Measurements from ENCODE around the gene NDUFA3.
"Not testable (repeated sequence)": the region's sequence is repeated elsewhere in the genome, so short reads cannot be mapped to it uniquely, and the experiment has no call there.

NDUFA3 gene

GRCh38 chr19:54102421-54103169 lies at the start of gene NDUFA3:
Gene NDUFA3, plus strand, starts transcription at chr19:54102855. Its CDS starts 24 bp downstream, at chr19:54102879.
- FAIRE-seq = peak; percentile 93

- FAIRE-seq = no peak
Measured at GRCh38 chr19:54062643-54063042, 40.0 kb upstream of the NDUFA3 start.

DNA sequence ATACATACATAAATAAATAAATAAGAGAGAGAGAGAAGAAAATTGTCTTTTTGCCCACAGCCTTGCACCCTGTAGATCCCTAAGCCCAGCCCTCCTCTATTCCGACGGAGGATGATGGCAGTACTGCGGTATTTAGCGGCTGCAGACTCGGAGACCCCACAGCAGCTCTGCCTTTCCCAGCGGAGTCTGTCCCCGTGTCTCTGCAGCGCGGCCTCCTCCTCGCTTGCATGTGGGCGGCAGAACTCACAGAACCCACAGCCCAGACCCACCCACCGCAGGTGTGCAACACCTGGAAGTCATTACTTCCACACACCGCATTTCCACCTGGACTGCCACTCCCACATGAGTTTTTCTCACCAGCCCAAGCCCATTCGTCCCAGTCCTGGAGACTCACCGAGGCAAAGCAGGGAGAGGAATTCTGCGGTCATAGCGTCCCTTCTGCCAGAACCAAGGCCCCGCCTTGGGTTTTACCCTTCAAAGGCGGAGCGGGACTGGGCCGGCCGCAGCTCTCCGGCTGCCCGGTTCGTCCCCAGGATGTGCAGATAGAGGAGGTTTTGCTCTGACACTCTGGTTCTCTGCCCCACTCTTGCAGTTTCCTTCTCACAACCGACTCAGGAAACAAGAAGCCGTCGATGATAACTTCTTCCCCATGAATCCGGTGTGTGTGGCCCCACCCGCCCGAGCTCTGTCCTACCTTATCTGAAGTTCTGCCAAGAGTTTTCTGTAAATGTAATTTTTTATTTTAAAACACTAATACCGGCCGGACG lies 39.1 kb upstream of the NDUFA3 start, which contains the start of gene VSTM1:
VSTM1 (minus strand) TSS at position 548 of the 767 bp plus-strand sequence; CDS start at position 428, 120 bp downstream.
- FAIRE-seq = no peak

DNA sequence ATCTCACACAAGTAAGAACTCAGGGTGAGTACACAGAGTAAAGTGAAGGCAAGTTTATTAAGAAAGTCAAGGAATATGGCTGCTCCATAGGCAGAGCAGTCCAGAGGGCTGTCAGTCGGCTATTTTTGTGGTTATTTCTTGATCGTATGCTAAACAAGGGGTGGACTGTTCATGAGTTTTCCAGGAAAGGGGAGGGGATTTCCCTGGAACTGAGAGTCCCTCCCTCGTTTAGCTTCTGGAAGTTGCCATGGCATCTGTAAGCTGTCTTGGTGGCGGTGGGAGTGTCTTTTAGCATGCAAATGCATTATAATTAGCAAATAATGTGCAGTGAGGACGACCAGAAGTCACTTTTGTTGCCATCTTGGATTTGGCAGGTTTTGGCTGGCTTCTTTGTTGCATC lies 33.2 kb upstream of the NDUFA3 start:
- FAIRE-seq = no peak

- FAIRE-seq = no peak
Measured at GRCh38 chr19:54073829-54074228, 28.8 kb upstream of the NDUFA3 start.

GRCh38 chr19:54074851-54075250 lies 27.8 kb upstream of the NDUFA3 start:
- FAIRE-seq = no peak

DNA sequence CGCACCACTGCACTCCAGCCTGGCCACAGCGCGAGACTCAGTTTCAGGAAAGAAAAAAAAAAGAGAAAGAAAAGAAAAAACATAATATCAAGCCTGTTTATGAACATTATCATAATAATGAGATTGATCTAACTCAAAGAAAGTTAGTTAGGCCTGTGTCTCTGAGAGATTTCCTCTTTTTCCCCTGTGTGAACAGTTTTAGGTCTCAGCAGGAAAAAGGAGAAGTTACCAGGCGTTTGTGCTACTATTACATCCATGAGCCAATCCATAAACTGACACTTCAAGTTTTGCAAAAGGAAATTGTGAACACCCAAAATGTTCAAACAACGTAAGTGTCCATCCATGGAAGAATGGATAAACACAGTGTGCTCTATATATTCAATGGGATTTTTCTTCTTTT lies 25.3 kb upstream of the NDUFA3 start:
- FAIRE-seq = no peak

- FAIRE-seq = no peak
Measured at GRCh38 chr19:54081032-54081431, 21.6 kb upstream of the NDUFA3 start, which contains the start of gene TARM1. Gene TARM1, minus strand, starts transcription at chr19:54081365. Its CDS starts 25 bp downstream, at chr19:54081340.

GRCh38 chr19:54084410-54084809 lies 18.2 kb upstream of the NDUFA3 start:
- no peak for FAIRE-seq

DNA sequence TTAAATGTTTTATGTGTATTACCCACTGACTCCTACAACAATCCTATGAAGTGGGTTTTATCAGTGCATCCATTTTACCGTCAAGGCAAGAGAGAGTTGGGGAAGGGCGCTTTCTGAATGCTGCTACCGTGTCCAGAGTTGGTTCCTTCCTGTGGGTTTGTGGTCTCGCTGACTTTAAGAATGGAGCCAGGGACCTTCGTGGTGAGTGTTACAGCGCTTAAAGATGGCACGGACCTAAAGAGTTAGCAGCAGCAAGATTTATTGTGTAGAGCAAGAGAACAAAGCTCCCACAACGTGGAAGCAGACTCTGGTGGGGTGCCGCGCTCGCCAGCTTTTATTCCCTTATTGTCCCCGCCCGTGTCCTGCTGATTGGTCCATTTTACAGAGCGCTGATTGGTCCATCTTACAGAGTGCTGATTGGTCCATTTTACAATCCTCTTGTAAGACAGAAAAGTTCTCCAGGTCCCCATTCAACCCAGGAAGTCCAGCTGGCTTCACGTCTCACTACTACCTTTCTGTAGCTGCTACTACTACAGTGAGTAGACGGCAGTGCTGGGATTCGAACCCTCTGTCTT lies 8.1 kb upstream of the NDUFA3 start:
- FAIRE-seq = no peak

DNA sequence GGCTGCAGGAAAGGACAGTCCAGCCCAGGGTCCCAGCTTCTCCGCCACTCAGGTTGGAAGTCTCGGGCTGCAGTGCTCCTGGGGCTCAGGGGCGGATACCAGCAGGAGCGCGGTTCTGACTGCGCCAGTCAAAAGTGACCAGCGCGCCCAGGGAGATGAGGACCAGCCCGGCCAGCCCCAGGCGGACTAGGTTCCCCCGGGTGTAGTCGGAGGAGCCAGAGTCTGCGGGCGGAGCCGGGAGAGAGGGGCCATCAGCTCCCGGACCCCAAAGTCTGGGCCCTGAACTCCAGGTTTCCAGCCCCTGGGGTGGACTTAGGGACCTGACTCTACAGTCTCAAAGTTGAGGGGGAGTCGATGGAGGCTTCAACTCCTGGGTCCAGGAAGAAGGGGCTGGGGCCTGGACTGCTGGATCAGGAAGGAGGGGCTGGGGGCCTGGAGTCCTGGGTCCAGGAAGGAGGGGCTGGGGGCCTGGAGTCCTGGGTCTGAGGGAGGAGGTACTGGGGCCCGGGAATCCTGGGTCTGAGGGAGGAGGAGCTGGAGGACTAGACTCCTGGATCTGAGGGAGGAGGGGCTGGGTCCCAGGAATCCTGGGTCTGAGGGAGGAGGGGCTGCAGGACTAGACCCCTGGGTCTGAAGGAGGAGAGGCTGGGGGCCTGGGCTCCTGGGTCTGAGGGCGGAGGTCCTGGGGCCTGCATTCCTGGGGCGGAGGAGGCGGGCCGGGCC lies 7.4 kb upstream of the NDUFA3 start:
- FAIRE-seq = no peak

DNA sequence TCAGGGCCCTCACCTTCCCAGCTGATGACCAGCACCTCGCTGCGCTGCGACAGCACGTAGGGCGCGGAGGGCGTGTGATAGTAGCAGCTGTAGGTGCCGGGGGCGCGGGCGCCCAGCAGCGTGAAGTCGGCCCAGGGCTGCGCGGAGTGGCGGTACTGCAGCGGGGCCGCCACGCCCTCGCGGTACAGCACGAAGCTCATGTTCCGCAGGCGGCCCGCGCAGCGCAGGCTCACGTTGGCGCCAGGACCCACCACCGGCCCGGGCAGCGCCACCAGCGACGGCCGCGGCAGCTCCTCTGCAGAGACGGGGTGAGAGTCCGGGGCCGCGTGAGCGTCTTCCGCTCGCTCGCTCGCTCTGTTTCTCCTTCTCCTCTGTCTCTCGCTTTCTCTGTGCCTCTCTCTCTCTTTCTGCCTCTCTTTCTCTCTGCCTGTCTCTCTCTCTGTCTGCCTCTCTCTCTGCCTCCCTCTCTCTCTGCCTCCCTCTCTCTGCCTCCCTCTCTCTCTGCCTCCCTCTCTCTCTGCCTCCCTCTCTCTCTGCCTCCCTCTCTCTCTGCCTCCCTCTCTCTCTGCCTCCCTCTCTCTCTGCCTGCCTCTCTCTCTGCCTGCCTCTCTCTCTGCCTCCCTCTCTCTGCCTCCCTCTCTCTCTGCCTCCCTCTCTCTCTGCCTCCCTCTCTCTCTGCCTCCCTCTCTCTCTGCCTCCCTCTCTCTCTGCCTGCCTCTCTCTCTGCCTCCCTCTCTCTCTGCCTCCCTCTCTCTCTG lies 6.6 kb upstream of the NDUFA3 start:
- not testable (repeated sequence) for FAIRE-seq

- no peak for FAIRE-seq
Measured at GRCh38 chr19:54096617-54097106, 6.0 kb upstream of the NDUFA3 start.

DNA sequence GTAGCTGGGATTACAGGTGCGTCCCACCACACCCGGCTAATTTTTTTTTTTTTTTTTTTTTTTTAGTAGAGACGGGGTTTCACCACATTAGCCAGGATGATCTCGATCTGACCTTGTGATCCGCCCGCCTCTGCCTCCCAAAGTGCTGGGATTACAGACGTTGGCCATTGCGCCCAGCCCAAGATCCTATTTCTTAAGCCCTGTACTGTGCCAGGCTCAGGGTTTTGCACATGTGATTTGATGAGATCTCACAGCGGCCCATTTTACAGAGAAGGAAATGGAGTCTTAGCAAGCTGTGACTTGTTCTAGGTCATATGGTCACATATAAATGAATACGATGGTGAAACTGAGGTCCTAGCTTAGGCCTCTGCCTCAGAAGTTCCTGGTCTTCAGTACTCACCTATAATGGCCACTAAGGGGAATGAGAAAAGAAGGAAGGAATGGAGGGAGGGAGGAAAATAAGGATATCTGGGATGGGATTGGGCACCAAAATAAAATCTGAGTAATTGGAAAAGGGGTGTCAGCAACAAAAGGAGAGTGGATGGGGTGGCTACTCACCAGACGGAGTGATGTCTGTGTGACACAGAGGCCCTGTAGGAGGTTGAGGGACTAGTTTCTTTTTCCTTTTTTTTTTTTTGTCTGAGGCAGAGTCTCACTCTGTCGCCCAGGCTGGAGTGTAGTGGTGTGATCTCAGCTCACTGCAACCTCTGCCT lies 3.3 kb upstream of the NDUFA3 start:
- no peak for FAIRE-seq

- FAIRE-seq = not testable (repeated sequence)
Measured at GRCh38 chr19:54099903-54100255, 2.8 kb upstream of the NDUFA3 start.

DNA sequence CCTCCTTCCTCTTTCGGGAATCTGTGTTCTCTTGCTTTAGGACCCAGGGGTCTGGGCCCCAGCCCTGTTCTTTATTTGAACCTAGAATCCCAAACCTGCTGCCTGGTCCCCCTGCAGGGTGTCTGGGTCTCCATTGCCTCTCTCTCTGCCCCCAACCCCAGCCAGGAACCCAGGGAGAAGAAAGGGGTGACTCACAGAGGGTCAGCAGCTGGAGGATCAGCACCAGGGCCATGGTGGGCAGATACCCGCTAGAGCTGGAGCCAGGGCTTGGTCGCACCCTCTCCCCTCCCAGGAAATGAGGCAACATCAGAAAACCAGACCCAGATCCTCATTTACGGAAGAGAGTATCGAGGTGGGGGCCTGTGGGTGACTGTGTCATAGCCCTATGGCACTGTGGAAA lies 2.1 kb upstream of the NDUFA3 start, which contains the start of gene OSCAR:
OSCAR (minus strand) TSS at position 243 of the 400 bp plus-strand sequence; CDS start at position 232, 11 bp downstream.
- no peak for FAIRE-seq

- no peak for FAIRE-seq
Measured at GRCh38 chr19:54104998-54105715, 2.5 kb downstream of the NDUFA3 start.

- no peak for FAIRE-seq
Measured at GRCh38 chr19:54105796-54106195, 3.1 kb downstream of the NDUFA3 start.

DNA sequence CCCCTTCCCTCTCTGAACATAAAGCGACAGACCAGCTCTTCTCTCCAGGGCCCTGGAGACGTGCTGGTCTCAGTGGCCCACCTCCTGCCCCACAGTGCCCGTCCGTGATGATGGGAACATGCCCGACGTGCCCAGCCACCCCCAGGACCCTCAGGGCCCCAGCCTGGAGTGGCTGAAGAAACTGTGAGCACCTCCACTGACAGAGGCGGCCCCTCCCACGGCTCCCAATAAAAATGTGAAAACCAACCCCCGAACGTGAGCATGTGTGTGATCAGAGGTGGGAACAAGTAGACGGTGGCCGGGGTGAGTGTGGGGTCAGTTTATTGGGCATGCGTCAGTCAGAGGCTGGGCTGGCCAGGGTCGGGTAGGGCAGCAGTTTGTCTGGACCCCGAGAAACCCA lies 4.1 kb downstream of the NDUFA3 start:
- FAIRE-seq = no peak

DNA sequence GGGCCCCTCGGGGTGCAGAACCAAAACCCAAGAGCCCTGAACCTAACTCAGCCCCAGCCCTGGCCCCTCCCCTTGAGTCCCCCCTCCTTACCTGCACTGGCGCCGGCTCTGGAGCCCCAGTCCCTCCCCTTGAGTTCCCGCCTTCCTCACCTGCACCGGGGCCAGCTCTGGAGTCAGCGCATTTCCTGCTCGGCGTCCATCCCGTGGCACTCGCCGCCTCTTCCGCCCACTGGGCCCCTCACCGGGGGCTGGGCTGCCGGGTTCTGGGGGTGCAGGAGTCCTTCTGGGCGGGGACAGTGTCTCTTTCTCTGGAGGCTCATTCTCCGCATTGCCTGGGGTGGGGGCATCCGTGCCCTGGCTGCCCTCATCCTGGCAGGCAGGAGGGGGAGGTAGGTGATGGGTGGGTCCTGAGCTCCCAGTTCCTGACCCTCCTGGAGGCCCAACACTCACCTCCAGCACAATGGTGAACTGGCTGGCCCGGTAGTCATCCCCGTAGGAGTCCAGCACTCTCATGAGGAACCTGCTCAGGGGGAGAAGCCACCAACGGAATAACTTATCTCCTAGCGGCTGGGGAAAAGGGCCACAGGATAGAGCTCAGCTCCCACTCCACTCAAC lies 5.3 kb downstream of the NDUFA3 start:
- FAIRE-seq = no peak

Data from endometrium (tissue), 2 donors.